ENCODE data around the gene FBXW5.

DNA sequence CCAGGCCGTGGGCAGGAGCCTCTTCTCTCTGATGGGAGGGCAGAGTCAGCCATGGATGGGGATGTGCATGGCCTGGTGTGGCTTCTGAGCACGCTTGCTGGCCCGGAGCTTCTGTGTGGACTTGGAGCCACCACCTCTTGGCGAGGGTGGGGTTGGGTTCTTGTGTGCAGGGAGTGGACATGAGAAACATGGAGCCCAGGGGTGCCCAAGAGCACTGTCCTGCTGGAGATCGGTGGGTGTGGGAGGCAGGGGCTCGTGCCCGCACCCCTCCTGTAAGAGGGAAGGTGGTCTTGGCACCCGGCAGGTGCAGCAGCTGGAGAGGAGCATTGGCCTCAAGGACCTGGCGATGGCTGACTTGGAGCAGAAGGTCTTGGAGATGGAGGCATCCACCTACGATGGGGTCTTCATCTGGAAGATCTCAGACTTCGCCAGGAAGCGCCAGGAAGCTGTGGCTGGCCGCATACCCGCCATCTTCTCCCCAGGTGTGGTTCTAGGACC is 23.8 kb downstream of the FBXW5 start:
- TF ChIP-seq, protein P1, sequence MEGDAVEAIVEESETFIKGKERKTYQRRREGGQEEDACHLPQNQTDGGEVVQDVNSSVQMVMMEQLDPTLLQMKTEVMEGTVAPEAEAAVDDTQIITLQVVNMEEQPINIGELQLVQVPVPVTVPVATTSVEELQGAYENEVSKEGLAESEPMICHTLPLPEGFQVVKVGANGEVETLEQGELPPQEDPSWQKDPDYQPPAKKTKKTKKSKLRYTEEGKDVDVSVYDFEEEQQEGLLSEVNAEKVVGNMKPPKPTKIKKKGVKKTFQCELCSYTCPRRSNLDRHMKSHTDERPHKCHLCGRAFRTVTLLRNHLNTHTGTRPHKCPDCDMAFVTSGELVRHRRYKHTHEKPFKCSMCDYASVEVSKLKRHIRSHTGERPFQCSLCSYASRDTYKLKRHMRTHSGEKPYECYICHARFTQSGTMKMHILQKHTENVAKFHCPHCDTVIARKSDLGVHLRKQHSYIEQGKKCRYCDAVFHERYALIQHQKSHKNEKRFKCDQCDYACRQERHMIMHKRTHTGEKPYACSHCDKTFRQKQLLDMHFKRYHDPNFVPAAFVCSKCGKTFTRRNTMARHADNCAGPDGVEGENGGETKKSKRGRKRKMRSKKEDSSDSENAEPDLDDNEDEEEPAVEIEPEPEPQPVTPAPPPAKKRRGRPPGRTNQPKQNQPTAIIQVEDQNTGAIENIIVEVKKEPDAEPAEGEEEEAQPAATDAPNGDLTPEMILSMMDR (conservative IDR thresholded peaks at IDR 0.05; ENCODE audit: low read length) = no peak
- no peak for TF ChIP-seq EZH2phosphoT487 (IDR thresholded peaks at IDR 0.05; ENCODE audit: borderline replicate concordance)
